Activated T-helper 2 cell treated with anti-CD3 and anti-CD28 coated beads, Interferon-gamma antibody, Interleukin-2, Interleukin-4, amounts not matched to agents 10 μg/mL and 5 μg/mL and 100 μg/mL, durations not matched to agents 14 hours and 24 hours and 36 hours (primary cell): ENCODE results near the gene LTBR. TPM values are rescaled to one million over a fixed set of nuclear protein-coding genes. Genes with fewer than 3 reads are reported as not detected.

ENCODE experiments used
- DNase-seq: peaks from one replicate; pipeline ENCODE4 v3.0.0; 2021; ENCODE audit warnings: low spot score
- H3K27ac Mint-ChIP-seq: one replicate; pipeline ENCODE4 v1.8.0; 2021; ENCODE audit warnings: mixed read lengths
- H3K27me3 Mint-ChIP-seq: one replicate; pipeline ENCODE4 v1.8.0; 2021; ENCODE audit warnings: low read depth, mixed read lengths
- H3K36me3 Mint-ChIP-seq: one replicate; pipeline ENCODE4 v1.8.0; 2021; ENCODE audit warnings: low read depth, mixed read lengths
- H3K4me1 Mint-ChIP-seq: one replicate; pipeline ENCODE4 v1.8.0; 2021; ENCODE audit warnings: low read depth, mixed read lengths
- H3K4me3 Mint-ChIP-seq: one replicate; pipeline ENCODE4 v1.8.0; 2021; ENCODE audit warnings: low read depth, mild to moderate bottlenecking, moderate library complexity, mixed read lengths
- H3K9me3 Mint-ChIP-seq: one replicate; pipeline ENCODE4 v1.8.0; 2021; ENCODE audit warnings: mixed read lengths
- intact Hi-C: fragments of 100-400 bp; cut with micrococcal nuclease; formaldehyde crosslinking; loops from one replicate; pipeline ENCODE4 v1.15.1; 2023
- total RNA-seq: library from RNA; stranded (reverse); gene quantifications from 2 replicates; pipeline ENCODE4 v1.2.3, GENCODE V29; 2022

Gene LTBR
- total RNA-seq, 1 donor from 2014 or later = 0.50 TPM

DNA sequence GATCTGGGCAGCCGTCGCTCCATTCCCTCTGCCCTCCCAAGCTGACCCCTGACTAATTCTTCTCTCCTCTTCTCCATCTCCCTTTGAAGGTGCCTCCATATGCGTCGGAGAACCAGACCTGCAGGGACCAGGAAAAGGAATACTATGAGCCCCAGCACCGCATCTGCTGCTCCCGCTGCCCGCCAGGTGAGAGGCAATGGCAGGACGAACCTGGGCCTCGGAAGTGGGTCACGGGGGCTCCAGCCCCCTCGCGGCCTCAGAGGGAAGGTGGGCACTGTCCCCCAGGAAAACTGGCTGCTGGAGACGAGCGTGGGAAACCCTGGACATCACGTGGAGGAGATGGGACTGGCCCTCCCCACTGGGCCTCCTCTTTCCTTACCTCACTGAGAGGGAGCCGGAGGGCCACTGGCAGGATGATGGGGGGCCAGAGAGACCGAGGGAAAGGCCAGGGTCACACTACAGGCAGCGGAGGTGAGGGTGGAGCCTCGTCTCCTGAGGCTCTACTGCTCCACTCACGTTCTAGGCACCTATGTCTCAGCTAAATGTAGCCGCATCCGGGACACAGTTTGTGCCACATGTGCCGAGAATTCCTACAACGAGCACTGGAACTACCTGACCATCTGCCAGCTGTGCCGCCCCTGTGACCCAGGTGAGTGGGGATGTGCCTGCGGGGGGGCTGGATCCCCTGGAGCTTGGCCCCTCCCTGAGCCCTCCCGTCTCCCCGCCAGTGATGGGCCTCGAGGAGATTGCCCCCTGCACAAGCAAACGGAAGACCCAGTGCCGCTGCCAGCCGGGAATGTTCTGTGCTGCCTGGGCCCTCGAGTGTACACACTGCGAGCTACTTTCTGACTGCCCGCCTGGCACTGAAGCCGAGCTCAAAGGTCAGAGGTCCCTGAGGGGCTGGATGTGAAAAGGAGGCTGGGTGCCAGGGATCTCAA is 806 bp downstream of the LTBR start:
- no peak overlapping the region for H3K27ac Mint-ChIP-seq

DNA sequence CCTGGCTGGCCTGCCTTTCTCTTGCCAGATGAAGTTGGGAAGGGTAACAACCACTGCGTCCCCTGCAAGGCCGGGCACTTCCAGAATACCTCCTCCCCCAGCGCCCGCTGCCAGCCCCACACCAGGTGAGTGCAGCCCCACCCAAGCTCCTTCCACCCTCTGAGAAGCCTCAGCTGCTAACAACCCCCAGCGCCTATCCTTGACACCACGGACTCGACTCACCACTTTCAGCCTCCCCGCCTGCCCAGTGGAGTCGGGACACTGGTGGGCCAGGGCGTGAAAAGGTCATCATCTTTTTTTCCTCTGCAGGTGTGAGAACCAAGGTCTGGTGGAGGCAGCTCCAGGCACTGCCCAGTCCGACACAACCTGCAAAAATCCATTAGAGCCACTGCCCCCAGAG is 2.1 kb downstream of the LTBR start:
- no peak overlapping the region for H3K4me3 Mint-ChIP-seq

More for the DNA sequence above, 806 bp downstream of the LTBR start:
- H3K4me1 Mint-ChIP-seq = no peaks in the 10 kb centered on the region
- no peak overlapping the region for H3K4me3 Mint-ChIP-seq
- intact Hi-C loops = no loop called here
- peaks cover 42% of the 10 kb centered on the region for H3K27me3 Mint-ChIP-seq
- no peak for DNase-seq
- H3K36me3 Mint-ChIP-seq = no peaks in the 10 kb centered on the region
- no peaks in the 10 kb centered on the region for H3K9me3 Mint-ChIP-seq

DNA sequence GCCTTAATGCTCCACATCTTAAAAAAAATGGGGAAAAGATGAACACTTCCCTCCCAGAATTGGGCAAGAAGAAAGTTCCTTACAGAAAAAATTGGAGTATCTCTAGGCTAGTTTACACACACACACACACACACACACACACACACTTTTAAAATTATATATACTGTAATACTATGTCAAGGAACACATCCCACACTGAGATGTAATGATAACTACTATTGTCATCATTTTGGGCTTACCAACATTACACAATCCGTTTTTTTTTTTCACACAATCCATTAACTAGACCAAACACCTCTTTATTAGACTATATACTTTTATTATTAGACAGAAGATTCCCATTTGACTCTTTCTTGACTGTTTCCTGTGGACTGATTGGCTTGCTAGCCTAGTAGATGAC is 2.5 kb downstream of the LTBR start:
- H3K4me1 Mint-ChIP-seq = no peaks in the 10 kb centered on the region
- intact Hi-C loops = no loop called here
- H3K4me3 Mint-ChIP-seq = no peak overlapping the region
- DNase-seq = no peak
- H3K9me3 Mint-ChIP-seq = no peaks in the 10 kb centered on the region
- peaks cover 31% of the 10 kb centered on the region for H3K27me3 Mint-ChIP-seq
- no peaks in the 10 kb centered on the region for H3K36me3 Mint-ChIP-seq
- no peak overlapping the region for H3K27ac Mint-ChIP-seq

More for the DNA sequence above, 2.1 kb downstream of the LTBR start:
- H3K27me3 Mint-ChIP-seq = peaks cover 35% of the 10 kb centered on the region
- H3K27ac Mint-ChIP-seq = no peak overlapping the region
- DNase-seq = no peak
- no peaks in the 10 kb centered on the region for H3K9me3 Mint-ChIP-seq
- H3K4me1 Mint-ChIP-seq = no peaks in the 10 kb centered on the region
- no peaks in the 10 kb centered on the region for H3K36me3 Mint-ChIP-seq
- intact Hi-C loops = no loop called here

DNA sequence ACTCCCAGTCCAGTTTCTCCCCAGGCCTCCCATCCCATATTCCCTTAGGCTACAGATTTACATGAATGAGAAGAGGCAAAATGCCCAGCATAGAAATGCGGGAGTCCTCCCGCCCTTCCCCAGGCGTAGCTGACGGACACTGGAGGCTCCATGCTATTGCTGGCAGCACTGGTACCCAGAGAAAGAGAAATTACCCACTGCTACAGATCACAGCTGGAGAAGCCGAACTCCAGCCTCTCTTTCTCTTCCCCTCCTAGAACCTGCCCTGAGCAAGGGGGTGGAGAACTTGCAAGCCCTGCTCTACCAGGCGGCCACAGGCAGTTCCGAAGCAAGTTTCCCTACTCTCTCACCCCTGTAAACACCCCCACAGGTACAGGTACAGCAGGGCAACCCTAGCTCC is 3.6 kb downstream of the LTBR start:
- intact Hi-C loops = no loop called here
- Mint-ChIP-seq H3K4me1 (no peaks in the 10 kb centered on the region), H3K36me3 (no peaks in the 10 kb centered on the region), H3K9me3 (no peaks in the 10 kb centered on the region), H3K27me3 (peaks cover 23% of the 10 kb centered on the region), H3K4me3 (no peak overlapping the region), H3K27ac (no peak overlapping the region)
- DNase-seq = no peak

DNA sequence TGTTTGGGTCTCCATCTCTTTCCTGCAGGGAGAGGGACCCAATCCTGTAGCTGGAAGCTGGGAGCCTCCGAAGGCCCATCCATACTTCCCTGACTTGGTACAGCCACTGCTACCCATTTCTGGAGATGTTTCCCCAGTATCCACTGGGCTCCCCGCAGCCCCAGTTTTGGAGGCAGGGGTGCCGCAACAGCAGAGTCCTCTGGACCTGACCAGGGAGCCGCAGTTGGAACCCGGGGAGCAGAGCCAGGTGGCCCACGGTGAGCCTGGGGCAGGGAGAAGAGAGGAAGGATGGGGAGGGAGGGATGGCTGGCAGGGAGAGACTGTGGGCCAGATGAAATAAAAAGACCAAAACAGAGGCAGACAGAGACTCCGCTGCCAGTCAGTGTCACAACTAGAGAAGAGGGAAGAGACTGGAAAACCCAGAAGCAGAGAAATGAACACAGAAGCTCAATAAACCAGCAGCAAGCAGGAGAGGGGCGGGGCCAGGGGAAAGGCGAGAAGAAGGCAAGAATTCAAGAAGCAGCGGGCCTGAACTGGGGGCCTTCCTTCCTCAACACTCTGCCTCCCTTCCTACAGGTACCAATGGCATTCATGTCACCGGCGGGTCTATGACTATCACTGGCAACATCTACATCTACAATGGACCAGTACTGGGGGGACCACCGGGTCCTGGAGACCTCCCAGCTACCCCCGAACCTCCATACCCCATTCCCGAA is 6.3 kb downstream of the LTBR start:
- Mint-ChIP-seq H3K27me3 (peaks cover 10% of the 10 kb centered on the region), H3K36me3 (no peaks in the 10 kb centered on the region), H3K27ac (no peak overlapping the region), H3K4me3 (no peak overlapping the region), H3K4me1 (no peaks in the 10 kb centered on the region), H3K9me3 (no peaks in the 10 kb centered on the region)
- intact Hi-C loops = no loop called here
- no peak for DNase-seq

DNA sequence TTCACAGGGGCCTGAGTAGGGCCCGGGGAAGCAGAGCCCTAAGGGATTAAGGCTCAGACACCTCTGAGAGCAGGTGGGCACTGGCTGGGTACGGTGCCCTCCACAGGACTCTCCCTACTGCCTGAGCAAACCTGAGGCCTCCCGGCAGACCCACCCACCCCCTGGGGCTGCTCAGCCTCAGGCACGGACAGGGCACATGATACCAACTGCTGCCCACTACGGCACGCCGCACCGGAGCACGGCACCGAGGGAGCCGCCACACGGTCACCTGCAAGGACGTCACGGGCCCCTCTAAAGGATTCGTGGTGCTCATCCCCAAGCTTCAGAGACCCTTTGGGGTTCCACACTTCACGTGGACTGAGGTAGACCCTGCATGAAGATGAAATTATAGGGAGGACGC is 7.1 kb downstream of the LTBR start:
- Mint-ChIP-seq H3K27ac (no peak overlapping the region), H3K9me3 (no peaks in the 10 kb centered on the region), H3K4me1 (no peaks in the 10 kb centered on the region), H3K4me3 (no peak overlapping the region), H3K27me3 (peaks cover 11% of the 10 kb centered on the region), H3K36me3 (no peaks in the 10 kb centered on the region)
- intact Hi-C loops = no loop called here
- DNase-seq = no peak

DNA sequence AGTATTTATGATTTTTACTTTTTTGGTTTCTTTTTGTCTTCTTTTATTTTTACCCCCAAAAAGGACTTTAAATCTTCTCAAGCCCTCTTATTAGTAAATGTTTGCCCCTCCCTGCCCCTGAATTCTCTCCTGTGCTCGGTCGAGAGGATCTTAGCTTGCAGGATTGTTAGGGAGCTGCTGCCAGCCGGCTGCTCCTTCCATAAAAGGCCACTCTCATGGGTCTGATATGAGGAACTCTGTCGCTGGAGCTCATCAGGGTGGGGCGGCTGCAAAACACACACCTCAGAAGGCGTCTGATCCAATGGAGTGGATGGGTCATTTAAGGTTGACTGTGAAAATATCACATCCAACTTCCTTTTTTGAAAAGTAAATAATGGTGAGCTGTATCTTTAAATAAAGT is 8.5 kb downstream of the LTBR start:
- Mint-ChIP-seq H3K4me1 (no peaks in the 10 kb centered on the region), H3K36me3 (no peaks in the 10 kb centered on the region), H3K27me3 (peaks cover 15% of the 10 kb centered on the region), H3K9me3 (no peaks in the 10 kb centered on the region), H3K4me3 (no peak overlapping the region), H3K27ac (no peak overlapping the region)
- intact Hi-C loops = no loop called here
- DNase-seq = no peak

DNA sequence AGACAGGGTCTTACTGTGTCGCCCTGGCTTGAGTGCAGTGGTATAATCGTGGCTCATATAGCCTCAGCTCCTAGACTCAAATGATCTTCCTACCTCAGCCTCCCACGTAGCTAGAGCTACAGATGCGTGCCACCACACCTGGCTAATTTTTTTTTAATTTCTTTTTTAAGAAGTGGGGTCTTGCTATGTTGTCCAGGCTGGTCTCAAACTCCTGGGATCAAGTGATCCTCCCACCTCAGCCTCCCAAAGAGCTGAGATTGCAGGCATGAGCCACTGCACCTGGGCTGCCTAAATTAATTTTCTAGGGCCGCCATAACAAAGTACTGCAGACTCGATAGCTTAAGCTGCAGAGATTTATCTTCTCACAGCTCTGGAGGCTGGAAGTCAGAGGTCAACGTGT is 9.1 kb downstream of the LTBR start:
- H3K4me3 Mint-ChIP-seq = no peak overlapping the region
- intact Hi-C loops = no loop called here
- no peaks in the 10 kb centered on the region for H3K4me1 Mint-ChIP-seq
- H3K36me3 Mint-ChIP-seq = no peaks in the 10 kb centered on the region
- no peak for DNase-seq
- peaks cover 15% of the 10 kb centered on the region for H3K27me3 Mint-ChIP-seq
- H3K27ac Mint-ChIP-seq = no peak overlapping the region
- H3K9me3 Mint-ChIP-seq = no peaks in the 10 kb centered on the region

DNA sequence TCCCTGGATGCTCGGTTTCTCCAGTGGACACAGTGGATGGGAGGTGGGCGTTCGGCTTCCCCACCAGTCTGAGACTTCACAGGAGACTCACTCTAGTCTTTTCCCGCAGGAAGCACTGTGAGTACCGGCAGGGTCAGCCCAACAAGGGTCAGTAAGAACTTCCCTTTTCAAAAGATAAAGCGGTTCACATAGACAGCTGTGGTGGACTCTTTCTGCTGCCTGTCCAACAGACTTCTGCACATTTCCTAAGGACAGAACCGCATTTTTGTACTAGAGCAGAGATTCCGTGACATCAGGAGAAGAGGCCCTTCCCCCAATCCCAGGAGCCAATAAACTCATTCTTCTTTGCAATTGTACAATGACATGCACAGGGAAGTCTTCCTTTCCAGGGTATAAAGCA is 10.4 kb downstream of the LTBR start:
- no peak overlapping the region for H3K4me3 Mint-ChIP-seq
- H3K27me3 Mint-ChIP-seq = peaks cover 8% of the 10 kb centered on the region
- no peaks in the 10 kb centered on the region for H3K36me3 Mint-ChIP-seq

DNA sequence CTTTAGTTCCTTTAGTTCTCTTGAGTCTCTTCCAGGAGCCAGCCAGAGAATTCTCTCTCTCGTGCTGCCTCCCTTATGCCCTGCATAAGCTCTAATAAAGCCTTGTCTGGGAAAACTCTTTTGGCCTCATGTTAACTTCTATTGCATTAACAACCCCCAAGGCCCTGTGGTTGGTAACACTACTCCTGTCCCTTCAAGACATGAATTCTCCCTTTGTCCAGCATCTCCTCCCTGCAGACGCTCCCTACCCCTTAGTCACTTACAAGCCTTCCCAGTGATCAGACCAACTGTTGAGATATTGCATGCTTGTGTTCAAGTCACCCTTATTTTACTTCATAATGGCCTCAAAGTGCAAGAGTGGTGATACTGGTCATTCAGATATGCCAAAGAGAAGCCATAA is 12.1 kb downstream of the LTBR start:
- H3K36me3 Mint-ChIP-seq = no peaks in the 10 kb centered on the region
- no peak overlapping the region for H3K4me3 Mint-ChIP-seq
- no peak for DNase-seq
- no peaks in the 10 kb centered on the region for H3K4me1 Mint-ChIP-seq
- H3K9me3 Mint-ChIP-seq = no peaks in the 10 kb centered on the region
- intact Hi-C loops = no loop called here
- H3K27ac Mint-ChIP-seq = no peak overlapping the region
- H3K27me3 Mint-ChIP-seq = peaks cover 8% of the 10 kb centered on the region

More for the DNA sequence above, 10.4 kb downstream of the LTBR start:
- no peak overlapping the region for H3K27ac Mint-ChIP-seq
- no peaks in the 10 kb centered on the region for H3K4me1 Mint-ChIP-seq
- DNase-seq = no peak
- H3K9me3 Mint-ChIP-seq = no peaks in the 10 kb centered on the region
- intact Hi-C loops = no loop called here

DNA sequence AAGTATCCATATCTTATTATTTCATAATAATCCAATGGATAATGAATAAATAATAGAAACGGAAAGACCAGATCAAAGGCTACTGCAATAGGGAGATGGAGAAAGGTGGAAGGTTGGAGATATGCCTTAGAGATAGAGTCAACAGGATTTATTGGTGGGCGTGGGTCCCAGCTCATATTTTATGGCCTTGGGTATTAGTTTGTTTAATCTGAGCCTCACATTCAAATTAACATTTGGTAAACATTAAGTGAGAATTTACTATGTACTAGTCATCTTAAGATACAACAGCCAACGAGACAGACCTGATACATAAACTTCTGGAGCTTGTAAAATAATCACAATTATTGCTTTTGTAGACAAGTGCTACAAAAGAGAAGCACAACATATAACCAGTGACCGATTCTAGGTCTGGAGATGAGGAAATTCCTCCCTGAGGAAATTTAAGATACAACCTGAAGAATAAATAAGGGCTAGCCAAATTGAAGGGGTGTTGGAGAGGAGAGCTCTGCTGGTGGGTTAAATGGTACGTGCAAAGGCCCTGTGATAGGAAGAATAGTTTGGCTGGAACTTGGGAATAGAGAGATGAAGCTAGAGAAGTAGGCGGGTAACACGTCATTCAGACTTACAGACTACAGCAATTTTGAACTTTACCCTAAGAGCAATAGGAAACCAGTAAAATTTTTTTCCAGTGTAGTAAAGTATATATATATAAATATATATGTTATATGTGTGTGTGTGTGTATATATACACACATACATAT is 16.1 kb downstream of the LTBR start:
- intact Hi-C loops = no loop called here
- peaks cover 10% of the 10 kb centered on the region for H3K27me3 Mint-ChIP-seq
- no peak overlapping the region for H3K4me3 Mint-ChIP-seq
- H3K4me1 Mint-ChIP-seq = no peaks in the 10 kb centered on the region
- no peaks in the 10 kb centered on the region for H3K9me3 Mint-ChIP-seq
- DNase-seq = no peak
- H3K36me3 Mint-ChIP-seq = no peaks in the 10 kb centered on the region
- no peak overlapping the region for H3K27ac Mint-ChIP-seq

DNA sequence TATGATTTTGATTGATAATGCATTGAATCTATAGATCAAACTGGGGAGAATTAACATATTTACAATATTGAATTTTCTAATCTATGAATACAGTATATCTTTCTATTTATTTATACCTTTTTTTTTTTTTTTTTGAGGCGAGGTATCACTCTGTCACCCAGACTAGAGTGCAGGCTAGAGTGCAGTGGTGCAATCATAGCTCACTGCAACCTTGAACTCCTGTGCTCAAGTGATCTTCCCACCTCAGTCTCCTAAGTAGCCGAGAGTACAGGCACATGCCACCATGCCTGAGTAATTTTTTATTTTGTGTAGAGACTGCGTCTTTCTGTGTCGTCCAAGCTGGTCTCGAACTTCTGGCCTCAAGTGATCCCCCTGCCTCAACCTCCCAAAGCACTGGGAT is 20.4 kb downstream of the LTBR start:
- Mint-ChIP-seq H3K4me1 (no peaks in the 10 kb centered on the region), H3K36me3 (no peaks in the 10 kb centered on the region), H3K9me3 (no peaks in the 10 kb centered on the region), H3K4me3 (no peak overlapping the region), H3K27ac (no peak overlapping the region), H3K27me3 (peaks cover 13% of the 10 kb centered on the region)
- intact Hi-C loops = no loop called here
- no peak for DNase-seq

DNA sequence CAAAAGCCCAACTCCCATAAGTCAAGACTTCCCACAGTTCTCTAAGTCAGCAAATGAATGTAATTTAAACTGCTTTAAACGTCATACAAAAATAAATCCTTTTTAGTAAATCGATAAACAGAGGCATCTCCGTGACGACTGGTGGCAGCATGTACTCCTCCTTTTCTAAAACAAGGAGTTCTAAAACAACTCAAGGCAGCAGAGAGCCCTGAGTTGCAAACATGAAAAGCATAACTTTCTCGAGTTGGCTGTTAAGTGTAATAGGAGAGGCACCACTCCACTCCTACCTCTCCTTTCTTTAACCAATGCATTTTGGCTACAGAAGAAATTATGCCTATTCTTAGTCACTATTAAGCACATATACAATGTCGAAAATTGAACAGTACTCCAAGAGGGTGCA is 22.0 kb downstream of the LTBR start:
- Mint-ChIP-seq H3K27ac (no peak overlapping the region), H3K4me1 (no peaks in the 10 kb centered on the region), H3K36me3 (no peaks in the 10 kb centered on the region), H3K9me3 (no peaks in the 10 kb centered on the region), H3K27me3 (peaks cover 15% of the 10 kb centered on the region), H3K4me3 (no peak overlapping the region)
- no peak for DNase-seq
- intact Hi-C loops = no loop called here
